ENCODE data around the gene TRPC4AP. TPM values are rescaled to one million over a fixed set of nuclear protein-coding genes. Genes with fewer than 3 reads are reported as not detected.

Gene TRPC4AP
- total and polyA plus RNA-seq, 2 of the 8 experiments (the other 6 are each of a cell fraction or from before 2014, with no cell fraction given) = 73.1 to 74.8 TPM

DNA sequence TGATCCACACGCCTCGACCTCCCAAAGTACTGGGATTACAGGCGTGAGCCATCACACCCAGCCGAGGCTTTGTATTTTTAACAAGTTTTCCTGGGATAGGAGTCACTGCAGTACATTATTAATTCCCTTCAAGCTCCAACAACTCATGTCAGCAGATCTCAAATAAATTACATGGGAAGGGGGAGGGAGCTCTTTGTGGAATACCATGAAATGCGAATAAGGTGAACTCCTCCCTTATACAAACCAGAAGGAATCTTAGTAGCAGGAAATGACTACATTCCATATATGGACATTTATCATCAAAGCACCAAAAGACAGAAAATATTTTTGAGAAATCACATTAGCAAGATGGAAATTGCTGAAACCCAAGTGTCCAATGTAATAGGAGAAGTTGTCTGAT, 139.9 kb downstream of the TRPC4AP start:
- no peaks in the 10 kb centered on the region for H3K9me3 ChIP-seq (ENCODE audit: insufficient read depth in 2 of 2, low read depth in 1 of 2, low read length in 1 of 2)
- no peak overlapping the region for H3K4me3 ChIP-seq (ENCODE audit: extremely low read depth in 1 of 4, insufficient read depth in 2 of 4, low read depth in 3 of 4, low read length in 4 of 4)
- DNase-seq (ENCODE audit: low read depth in 1 of 2, low spot score in 2 of 2) (no peak), FAIRE-seq (no peak)
- no peak overlapping the region for H3K27ac ChIP-seq (ENCODE audit: low read depth, low read length)
- H3K4me1 ChIP-seq (replicated peaks in 1 of 4; ENCODE audit: control insufficient read depth in 3 of 4, insufficient read depth in 4 of 4, low read length in 3 of 4) = peaks cover 0 to 12% (median under 1%) of the 10 kb centered on the region in 4 experiments; a peak in 3 of 7 replicates
- no peaks in the 10 kb centered on the region for H3K79me1 ChIP-seq (ENCODE audit: low read depth, low read length)
- H2AK5ac ChIP-seq (ENCODE audit: low read depth, low read length) = no peak overlapping the region
- POLR2A ChIA-PET (ENCODE audit: partially characterized antibody) = interaction anchor here (2.5 to 3.3 kb wide), 2 partner anchors 10 to 28 kb away, joined by 9 to 16 read pairs; no protein-coding TSS in a partner anchor
- no peak overlapping the region for H3K56ac ChIP-seq (replicated peaks; ENCODE audit: insufficient read length, low read depth, low read length)
- H2AFZ ChIP-seq (ENCODE audit: low read length) = no peak overlapping the region
- H3K23me2 ChIP-seq (ENCODE audit: low read depth, low read length) = peaks cover 4% of the 10 kb centered on the region; the same call in 1 of the 2 replicates
- H2BK20ac ChIP-seq (ENCODE audit: low read length) = no peak overlapping the region
- H4K20me1 ChIP-seq (replicated peaks in 1 of 2; ENCODE audit: control insufficient read depth in 1 of 2, insufficient read depth in 2 of 2, low read length in 2 of 2) = peaks cover 0 to 1% of the 10 kb centered on the region in 2 experiments
- no peak overlapping the region for H4K5ac ChIP-seq (ENCODE audit: insufficient read length, low read depth, low read length)
- no peak overlapping the region for H3K18ac ChIP-seq (ENCODE audit: extremely low read depth, low read length)
- no peak overlapping the region for H3K4me2 ChIP-seq (ENCODE audit: insufficient read depth in 1 of 2, low read depth in 2 of 2, low read length in 2 of 2)
- H3K36me3 ChIP-seq (ENCODE audit: control insufficient read depth in 2 of 4, insufficient read depth in 4 of 4, low read length in 3 of 4) = peaks cover 0 to 6% (median 1%) of the 10 kb centered on the region in 4 experiments; a peak in 2 of 8 replicates
- H2BK15ac ChIP-seq (ENCODE audit: low read length) = no peak overlapping the region
- H3K79me2 ChIP-seq (ENCODE audit: control insufficient read depth in 1 of 2, insufficient read depth in 2 of 2, low read length in 2 of 2) = no peaks in the 10 kb centered on the region
- H4K8ac ChIP-seq (ENCODE audit: extremely low read depth, insufficient read depth, low read length) = no peak overlapping the region
- H4K91ac ChIP-seq (replicated peaks; ENCODE audit: insufficient read length, low read length) = no peak overlapping the region
- H2BK120ac ChIP-seq (replicated peaks; ENCODE audit: low read depth, low read length) = no peak overlapping the region
- no peak overlapping the region for H3K4ac ChIP-seq (replicated peaks; ENCODE audit: insufficient read length, low read depth, low read length)
- CTCF ChIA-PET (ENCODE audit: partially characterized antibody) = interaction anchor here (1.0 to 3.7 kb wide), 4 partner anchors 9 to 78 kb away, joined by 3 to 18 read pairs (median 3); no protein-coding TSS in a partner anchor
- no peak overlapping the region for H3K14ac ChIP-seq (ENCODE audit: insufficient read length)
- H2BK5ac ChIP-seq (ENCODE audit: low read depth, low read length) = no peak overlapping the region
- H3K23ac ChIP-seq (ENCODE audit: insufficient read length) = no peak overlapping the region
- no peak overlapping the region for H2BK12ac ChIP-seq (ENCODE audit: low read depth, low read length)
- WGBS, 2 experiments (ENCODE audit: extremely low coverage in 1 of 2, insufficient coverage in 1 of 2, insufficient read length in 1 of 2, insufficient replicate concordance in 2 of 2, low coverage in 1 of 2, low lambda C conversion rate in 2 of 2, missing lambda C conversion rate in 1 of 2) = 85% methylated on average over 5 of the region's 5 CpGs; no CpG with 5 or more reads in 1 of the 2 experiments
- H3K9ac ChIP-seq (replicated peaks in 1 of 4; ENCODE audit: extremely low read depth in 1 of 4, low read depth in 3 of 4, low read length in 3 of 4) = no peak overlapping the region
- H3K27me3 ChIP-seq (replicated peaks in 1 of 4; ENCODE audit: control insufficient read depth in 3 of 4, extremely low read depth in 1 of 4, insufficient read depth in 3 of 4, low read length in 3 of 4) = peaks cover 0 to 5% (median 1%) of the 10 kb centered on the region in 4 experiments; a peak in 3 of 7 replicates
- no peak for TF ChIP-seq TAF7 (optimal IDR thresholded peaks at IDR 0.05; ENCODE audit: borderline replicate concordance, low read depth, low read length)
- TF ChIP-seq SIN3A (conservative IDR thresholded peaks at IDR 0.05 in 1 of 2, IDR thresholded peaks at IDR 0.05 in 1 of 2; ENCODE audit: low read depth in 1 of 2, low read length in 2 of 2) = no peak
- TF ChIP-seq, protein P1, sequence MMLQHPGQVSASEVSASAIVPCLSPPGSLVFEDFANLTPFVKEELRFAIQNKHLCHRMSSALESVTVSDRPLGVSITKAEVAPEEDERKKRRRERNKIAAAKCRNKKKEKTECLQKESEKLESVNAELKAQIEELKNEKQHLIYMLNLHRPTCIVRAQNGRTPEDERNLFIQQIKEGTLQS (IDR thresholded peaks at IDR 0.05; ENCODE audit: insufficient read depth, low read depth, low read length) = no peak
- TF ChIP-seq BRCA1 (IDR thresholded peaks at IDR 0.05; ENCODE audit: low read depth, low read length) = no peak
- TF ChIP-seq CTBP2 (IDR thresholded peaks at IDR 0.05; ENCODE audit: borderline replicate concordance, insufficient read depth, insufficient read length, low read length) = no peak
- TF ChIP-seq TEAD4 (IDR thresholded peaks at IDR 0.05; ENCODE audit: low read depth, low read length) = no peak
- TF ChIP-seq EZH2 (IDR thresholded peaks at IDR 0.05; ENCODE audit: low read depth, low read length, severe bottlenecking) = no peak
- TF ChIP-seq SIX5 (IDR thresholded peaks at IDR 0.05; ENCODE audit: low read depth, low read length) = no peak
- TF ChIP-seq, protein P2, sequence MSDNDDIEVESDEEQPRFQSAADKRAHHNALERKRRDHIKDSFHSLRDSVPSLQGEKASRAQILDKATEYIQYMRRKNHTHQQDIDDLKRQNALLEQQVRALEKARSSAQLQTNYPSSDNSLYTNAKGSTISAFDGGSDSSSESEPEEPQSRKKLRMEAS (IDR thresholded peaks at IDR 0.05) = no peak
- no peak for TF ChIP-seq NANOG (IDR thresholded peaks at IDR 0.05; ENCODE audit: insufficient read depth, low read depth, low read length, poor library complexity, severe bottlenecking)
- no peak for TF ChIP-seq RXRA (IDR thresholded peaks at IDR 0.05; ENCODE audit: insufficient read depth, low read depth, low read length)
- TF ChIP-seq RFX5 (IDR thresholded peaks at IDR 0.05; ENCODE audit: borderline replicate concordance, low read depth, low read length) = no peak

Measured in H1 (cell line).